Cardiac septum (tissue), 1 donor: ENCODE data around the gene MAB21L3. TPM values are rescaled to one million over a fixed set of nuclear protein-coding genes. Genes with fewer than 3 reads are reported as not detected.
"Not testable (repeated sequence)": the region's sequence is repeated elsewhere in the genome, so short reads cannot be mapped to it uniquely, and the experiment has no call there.

ENCODE experiments used
- DNase-seq: peaks from one replicate; pipeline ENCODE4 v3.0.0-alpha.2; 2020; ENCODE audit warnings: low spot score
- intact Hi-C: fragments of 100-400 bp; cut with DNase I; formaldehyde crosslinking; loops from one replicate; pipeline ENCODE4 v1.14.0; 2022
- total RNA-seq: library from RNA; stranded (reverse); fragmentation: NEBNext Ultra II Directional; extraction: Animal tissue kit (Norgen Biotek cat#: 25700); gene quantifications from one replicate; pipeline ENCODE4 v1.2.1, GENCODE V29; 2021
- donor health status: DM: no; HTN: no; CAD: no.

MAB21L3 gene
- total RNA-seq, 1 donor from 2014 or later: not detected

DNA sequence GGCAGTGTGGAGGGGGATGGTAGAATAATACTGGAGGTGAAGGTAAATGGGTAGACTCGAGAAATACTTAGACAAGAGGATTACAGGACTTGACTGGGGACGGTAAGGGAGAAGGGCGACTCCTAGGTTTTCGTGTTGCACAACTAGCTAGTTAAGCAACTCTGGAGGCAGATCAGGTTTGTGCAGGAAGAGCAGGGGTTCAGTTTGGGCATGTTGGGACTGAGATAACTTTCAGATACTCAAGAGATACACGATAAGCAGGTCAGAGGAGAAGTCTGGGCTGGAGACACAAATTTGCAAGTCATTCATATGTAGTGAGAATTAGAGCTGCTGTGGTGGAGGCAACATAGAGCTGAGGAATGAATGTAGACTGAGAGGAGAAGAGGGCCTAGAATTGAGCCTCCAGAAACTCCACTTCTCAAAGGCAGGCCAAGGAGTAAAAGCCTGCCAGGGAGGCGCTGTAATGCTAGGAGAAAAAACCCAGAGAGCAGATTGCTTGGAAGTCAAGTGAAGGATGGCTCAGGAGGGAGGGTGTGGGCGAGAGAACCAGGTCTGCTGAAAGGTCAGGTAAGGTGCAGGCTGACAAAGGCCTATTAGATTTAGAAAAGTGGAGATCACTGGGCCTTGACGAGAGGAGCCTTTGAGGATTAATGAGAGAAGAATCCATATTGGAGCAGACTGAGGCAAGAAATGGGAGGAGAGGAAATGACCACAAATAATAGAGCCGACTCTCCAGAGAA is 20.8 kb downstream of the MAB21L3 start:
- no peak for DNase-seq
- intact Hi-C loops: no loop called here

DNA sequence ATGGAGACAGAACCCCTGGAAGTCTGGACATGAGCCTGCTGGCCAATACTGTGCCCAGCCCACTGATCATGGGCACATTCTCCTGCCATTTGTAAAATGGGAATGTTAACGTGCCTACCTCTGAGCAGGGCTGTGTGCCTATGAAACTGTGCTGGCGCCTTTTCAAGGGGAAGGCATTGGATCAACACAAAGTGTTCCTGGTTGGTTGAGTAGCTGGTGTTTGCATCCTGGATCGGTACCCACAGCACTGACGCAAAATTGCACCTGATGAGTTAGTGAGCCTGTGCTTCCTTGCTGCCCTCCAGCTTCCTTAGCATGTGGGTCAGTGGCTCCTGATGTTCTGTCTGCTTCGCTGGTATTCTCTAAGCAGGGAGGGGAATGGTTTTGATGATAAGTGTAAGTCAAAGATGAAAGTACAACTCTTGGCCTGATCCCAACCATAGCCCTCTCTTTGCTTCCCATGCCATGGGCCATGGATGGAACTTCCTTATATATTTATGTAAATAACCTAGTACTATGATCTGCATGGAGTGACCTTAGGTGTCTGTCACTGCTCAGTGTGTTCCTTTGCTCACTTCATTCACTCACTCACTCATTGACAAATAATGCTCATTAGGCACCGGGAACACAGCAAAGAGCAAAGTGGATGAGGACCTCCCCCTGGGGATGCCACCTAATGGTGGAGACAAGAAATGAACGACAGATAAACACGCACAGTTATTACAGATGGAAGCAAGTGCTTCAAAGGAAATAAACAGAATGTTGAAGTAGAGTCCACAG is 22.7 kb downstream of the MAB21L3 start:
- DNase-seq: no peak
- intact Hi-C loops: no loop called here

DNA sequence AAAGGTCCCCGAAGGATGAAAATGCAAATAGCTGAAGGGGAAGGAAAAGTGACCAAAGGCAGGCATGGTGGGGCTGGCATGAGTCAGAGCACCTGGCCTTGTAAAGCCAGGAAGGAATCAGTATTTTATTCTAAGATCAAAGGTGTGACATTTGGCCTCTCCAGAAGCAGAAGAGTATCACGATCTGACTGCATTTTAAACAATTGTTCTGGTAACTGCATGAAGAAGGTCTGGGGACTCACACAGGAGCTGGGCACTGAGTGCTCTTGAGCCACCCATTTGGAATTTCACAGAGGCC is 23.2 kb downstream of the MAB21L3 start:
- no peak for DNase-seq
- intact Hi-C loops: no loop called here

DNA sequence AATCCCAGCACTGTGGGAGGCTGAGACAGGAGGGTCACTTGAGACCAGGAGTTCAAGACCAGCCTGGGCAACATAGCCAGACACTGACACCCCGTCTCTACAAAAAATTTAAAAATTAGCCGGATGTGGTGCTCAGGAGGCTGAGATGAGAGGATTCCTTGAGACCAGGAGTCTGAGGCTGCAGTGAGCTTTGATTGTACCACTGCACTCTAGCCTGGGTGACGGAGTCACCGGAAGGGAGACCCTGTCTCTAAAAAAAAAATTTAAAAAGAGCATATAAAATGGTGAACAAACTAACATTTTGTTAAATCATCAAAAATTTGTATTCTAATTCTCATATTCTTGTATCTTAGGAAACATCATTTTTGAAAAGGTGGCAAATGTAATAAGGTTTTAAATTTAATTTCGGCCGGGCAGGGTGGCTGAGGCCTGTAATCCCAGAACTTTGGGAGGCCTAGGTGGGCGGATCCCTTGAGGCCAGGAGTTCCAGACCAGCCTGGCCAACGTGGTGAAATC is 27.1 kb downstream of the MAB21L3 start:
- no peak for DNase-seq
- intact Hi-C loops: no loop called here

DNA sequence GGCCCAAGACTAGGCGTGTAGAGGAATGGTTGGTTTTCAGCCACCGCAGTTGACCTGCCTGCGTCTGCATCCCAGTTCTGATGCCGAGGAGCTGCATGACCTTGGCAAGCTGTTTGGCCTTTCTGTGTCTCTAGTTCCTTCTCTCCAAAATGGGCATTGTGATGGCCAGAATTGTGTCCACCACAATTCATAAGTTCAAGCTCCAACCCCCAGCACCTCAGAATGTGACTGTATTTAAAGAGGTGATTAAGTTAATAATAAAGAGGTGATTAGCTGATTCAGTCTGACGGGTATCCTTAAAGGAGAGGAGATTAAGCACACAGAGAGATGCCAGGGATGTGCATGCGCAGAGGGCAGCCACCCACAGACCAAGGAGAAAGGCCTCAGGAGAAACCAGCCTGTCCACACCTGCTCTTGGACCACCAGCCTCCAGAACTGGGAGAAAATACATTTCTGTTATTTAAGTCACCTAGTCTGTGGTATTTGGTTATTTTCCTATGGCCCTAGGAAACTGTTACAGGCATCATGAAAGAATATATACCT is 28.5 kb downstream of the MAB21L3 start:
- intact Hi-C loops: loop anchor here (1.0 kb wide), 1 partner anchor 346 kb away; no protein-coding TSS in a partner anchor
- DNase-seq: no peak

DNA sequence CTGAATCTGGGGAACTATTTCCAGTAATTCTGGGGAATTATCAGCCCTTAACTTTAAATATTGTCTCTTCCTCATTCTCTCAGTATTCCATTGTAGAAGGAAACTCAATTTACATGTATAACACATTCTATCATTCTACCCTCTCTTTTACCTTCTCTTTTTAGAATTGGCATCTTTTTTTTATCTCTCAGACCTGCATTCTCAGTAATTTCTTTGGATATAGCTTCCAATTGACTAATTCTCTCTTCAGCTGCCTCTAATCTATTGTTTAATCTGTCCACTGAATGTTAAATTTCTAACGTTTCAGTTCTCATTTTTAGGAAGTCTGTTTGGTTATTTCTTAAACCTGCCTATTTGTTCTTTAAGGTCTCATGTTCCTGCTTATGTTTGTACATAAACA is 33.0 kb downstream of the MAB21L3 start:
- intact Hi-C loops: no loop called here
- no peak for DNase-seq

DNA sequence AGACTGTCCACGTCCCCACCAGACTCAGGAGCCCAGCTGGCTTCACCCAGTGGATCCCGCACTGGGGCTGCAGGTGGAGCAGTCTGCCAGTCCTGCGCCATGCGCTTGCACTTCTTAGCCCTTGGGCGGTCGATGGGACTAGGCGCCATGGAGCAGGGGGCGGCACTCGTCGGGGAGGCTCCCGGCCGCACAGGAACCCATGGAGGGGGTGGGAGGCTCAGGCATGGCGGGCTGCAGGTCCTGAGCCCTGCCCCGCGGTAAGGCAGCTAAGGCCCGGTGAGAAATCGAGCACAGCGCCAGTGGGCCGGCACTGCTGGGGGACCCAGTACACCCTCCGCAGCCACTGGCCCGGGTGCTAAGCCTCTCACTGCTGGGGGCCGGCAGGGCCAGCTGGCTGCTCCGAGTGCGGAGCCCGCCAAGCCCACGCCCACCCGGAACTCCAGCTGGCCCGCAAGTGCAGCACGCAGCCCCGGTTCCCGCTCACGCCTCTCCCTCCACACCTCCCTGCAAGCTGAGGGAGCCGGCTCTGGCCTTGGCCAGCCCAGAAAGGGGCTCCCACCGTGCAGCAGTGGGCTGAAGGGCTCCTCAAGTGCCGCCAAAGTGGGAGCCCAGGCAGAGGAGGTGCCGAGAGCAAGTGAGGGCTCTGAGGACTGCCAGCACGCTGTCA is 35.4 kb downstream of the MAB21L3 start:
- DNase-seq, intact Hi-C loops: not testable (repeated sequence)

DNA sequence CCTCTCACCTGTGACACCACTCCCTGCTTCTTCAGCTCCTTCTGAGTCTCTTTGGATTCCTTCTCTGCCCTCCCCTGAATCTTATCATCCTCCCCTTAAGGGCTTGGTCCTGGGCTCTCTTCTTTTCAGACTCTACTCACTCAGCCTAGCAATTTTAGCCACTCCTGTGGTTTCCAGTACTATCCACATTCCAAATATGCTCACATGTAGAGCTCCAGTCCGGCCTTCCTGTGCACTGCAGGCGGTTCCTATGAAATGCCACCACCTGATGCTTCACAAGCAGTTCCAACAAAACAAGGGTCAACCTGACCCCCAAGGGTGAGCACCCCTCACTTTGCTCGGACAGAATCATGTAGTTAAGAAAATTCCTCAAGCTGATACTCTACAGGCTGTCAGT is 35.9 kb downstream of the MAB21L3 start:
- DNase-seq: no peak
- intact Hi-C loops: no loop called here

DNA sequence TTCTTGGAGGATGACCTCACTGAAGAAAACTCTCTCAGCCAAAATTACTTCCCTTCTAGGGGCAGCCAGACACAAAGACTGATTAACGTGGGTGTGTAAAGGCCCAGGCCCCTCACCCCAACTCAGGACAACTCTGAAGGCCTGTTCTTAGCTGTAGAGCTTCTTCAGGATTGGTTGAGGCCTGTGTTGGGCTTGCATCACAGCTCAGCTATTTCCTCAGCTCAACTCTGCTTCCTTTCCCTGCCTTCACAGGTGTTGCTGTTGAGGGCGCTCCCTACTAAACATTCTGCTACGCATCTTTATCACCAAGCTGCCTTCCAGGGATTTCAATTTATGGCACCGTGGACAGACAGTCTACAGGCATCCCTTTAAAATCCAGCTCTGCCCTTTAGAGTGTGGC is 36.8 kb downstream of the MAB21L3 start:
- no peak for DNase-seq
- intact Hi-C loops: no loop called here

DNA sequence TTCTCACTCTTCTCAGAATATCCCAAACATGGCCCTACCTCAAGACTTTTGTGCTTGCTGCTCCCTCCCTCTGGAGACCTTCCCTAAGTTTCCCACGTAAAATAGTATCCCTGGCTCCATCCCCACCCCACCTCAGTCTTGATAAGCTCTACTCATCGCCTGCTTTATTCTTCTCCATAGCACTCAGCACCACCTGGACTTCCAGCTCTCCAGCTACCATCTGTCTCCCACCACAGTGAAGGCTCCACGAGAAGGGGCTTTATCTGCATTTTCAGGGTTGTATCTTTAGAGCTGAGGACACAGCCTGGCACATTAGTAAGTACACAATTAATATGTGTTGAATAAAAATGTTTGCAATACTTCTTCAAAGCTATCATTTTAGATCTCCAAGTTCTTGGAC is 37.8 kb downstream of the MAB21L3 start:
- intact Hi-C loops: no loop called here

DNA sequence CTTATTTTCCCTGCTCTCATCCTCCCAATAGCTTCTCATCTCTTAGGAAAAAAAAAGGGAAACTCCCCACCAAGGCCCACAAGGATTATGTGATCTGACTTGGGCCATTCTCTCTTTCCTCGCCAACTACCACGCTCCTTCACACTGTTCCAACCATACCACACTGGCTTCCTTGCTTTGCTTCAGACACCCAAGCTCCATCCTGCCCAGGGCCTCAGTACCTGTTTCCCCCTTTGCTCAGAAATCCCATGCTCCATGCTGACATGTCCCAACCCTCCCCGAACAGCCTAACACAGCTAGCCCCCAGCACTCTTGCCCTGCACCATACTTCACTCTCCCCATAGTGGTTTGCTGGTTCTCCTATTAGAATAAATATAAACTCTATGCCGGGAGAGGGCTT is 39.2 kb downstream of the MAB21L3 start:
- no peak for DNase-seq
- intact Hi-C loops: loop anchor here (5.0 kb wide), 2 partner anchors 222 to 337 kb away; partner anchors contain the start of gene ATP1A1

More for the DNA sequence above, 37.8 kb downstream of the MAB21L3 start:
- DNase-seq: no peak

DNA sequence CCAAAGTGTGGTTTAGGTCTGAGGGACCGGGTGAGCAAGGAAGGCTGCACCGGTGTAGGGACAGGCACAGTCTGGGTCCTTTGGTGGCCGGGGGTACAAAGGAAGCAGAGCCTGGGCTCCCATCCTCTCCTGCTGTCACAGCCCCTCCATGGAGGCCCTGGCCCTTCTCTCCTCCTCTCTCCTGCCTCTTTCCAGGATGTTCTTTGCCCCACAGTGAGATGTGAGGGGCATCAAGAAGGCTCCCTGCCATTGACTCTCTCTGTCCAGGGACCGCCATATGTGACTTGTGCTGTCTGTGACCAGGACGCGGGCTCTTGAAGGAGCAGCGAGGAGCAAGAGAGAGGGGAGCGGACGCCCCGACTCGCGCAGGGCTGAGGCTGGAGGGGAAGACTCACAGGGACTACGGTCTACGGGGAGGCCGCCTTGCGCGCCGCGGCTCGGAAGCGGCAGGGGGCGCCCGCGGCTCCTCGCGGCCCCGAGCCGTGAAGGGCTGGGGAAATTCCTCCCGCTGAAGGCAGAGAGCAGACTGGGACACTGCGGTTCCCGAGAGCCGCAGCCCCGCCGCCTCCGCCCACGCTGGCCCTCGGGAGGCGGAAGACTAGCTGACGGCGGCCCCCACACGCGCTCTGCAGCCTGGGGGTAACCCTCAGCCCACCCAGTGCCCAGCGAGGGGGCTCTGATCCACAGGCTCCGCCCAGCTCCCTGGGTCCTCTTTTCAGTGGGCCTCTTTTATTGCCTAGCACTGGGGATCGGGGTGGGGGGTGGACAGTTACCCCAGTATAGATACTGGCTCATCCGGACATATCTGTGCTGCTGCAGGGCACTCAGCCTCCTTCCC is 40.8 kb downstream of the MAB21L3 start:
- DNase-seq: peak; percentile 89
- intact Hi-C loops: loop anchor here (5.0 kb wide), 2 partner anchors 220 to 335 kb away; partner anchors contain the start of gene ATP1A1

DNA sequence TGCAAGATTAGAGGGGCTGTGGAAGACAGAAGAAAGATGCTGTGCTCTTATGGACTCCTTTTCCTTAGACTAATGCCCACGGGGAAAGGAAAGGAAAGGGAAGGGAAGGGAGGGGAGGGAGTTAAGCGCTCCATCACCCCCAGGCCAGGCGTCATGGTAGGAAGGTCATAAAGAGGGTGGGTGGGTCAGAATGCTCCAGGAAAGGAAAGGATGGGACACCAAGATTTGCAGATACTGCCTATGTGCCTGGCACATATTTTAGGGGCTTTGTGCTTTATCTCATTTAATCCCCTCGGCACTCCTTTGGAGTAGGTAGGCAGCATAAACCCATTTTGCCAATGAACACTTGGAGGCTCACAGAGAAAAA is 41.4 kb downstream of the MAB21L3 start:
- DNase-seq: no peak
- intact Hi-C loops: loop anchor here (5.0 kb wide), 2 partner anchors 220 to 335 kb away; partner anchors contain the start of gene ATP1A1

DNA sequence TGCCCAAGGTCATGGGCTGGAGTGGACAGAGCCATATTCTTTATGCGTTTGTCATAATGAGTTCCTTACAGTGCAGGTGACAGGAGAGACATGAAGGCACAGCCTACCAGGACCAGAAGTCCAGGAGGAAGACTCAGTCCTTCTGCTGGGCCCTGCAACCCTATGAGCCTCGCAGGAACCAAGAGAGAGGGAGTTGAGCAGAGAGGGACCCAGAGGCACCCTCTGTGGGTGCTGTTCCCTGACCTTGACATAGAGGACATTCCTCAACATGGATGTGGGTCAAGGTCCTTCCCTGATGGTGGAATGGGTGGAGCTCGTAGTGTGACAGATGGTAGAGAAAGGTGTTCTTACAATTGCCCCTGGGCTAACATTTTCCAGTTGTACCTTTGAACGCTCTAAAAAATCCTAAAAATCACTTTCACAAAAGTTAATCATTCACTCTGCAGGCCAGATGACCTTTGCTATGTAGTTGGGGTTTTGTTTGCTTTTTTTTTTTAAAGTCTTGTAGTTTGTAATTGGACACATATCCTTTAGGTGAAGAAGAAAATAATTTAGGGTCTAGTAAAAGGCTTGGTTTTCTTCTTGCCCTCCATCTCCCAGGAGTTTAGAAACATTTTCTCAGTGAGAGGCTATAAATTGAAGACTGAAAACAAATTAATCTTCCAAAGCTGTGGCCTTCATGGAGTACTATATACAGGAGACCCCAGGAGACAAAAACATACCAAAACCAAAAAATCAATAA is 41.9 kb downstream of the MAB21L3 start:
- DNase-seq: no peak

DNA sequence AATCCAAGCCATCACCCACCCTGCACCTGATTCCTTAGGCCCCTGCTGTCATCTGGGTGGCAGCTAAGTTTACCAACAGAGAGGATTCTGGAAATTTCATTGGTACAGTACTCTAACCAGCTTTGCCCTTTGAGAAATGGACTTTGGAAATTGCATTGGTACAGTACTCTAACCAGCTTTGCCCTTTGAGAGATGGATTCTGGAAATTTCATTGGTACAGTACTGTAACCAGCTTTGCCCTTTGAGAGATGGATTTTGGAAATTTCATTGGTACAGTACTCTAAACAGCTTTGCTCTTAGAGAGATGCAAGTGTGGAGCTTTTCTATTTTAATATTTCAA is 42.5 kb downstream of the MAB21L3 start:
- intact Hi-C loops: loop anchor here (5.0 kb wide), 2 partner anchors 219 to 334 kb away; partner anchors contain the start of gene ATP1A1
- no peak for DNase-seq

More for the DNA sequence above, 41.9 kb downstream of the MAB21L3 start:
- intact Hi-C loops: loop anchor here (5.0 kb wide), 2 partner anchors 219 to 334 kb away; partner anchors contain the start of gene ATP1A1

DNA sequence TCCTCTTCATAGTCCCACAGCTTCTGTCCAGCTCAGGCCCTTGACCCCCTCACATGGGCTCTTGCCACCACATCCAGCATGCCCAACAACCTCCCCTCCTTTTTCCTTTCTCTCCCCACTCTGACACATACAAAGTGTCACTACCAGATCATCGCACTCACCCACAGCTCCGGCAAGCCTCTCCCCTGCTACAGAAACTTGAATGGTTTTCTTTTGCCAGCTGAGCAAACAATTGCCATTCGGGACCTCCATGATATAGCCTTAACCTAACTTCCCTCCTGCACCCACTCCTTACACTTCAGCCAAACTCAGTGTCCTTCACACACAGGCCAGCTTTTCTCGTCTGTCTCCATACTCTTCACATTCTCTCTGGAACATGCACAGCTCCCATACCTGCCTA is 43.3 kb downstream of the MAB21L3 start:
- intact Hi-C loops: loop anchor here (5.0 kb wide), 2 partner anchors 218 to 333 kb away; partner anchors contain the start of gene ATP1A1
- DNase-seq: no peak

DNA sequence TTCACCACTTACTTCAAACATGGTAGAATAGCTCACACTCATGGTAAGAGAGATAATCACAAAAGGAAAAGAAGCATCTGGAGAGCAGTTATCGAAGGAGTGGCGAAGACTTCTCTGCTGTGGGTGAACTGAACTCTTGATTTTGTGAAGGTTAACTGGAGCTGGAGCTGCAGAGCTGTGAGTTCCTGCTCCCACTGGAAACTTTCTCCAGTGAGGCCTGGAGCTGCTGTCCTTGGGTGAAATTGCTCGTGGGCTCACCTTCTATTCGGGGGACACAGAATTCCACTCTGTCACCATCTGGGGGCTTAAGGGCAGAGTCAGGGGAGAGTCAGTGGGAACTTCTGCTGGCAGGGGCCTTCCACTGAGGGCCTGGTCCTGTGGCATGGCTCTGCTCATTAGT is 45.9 kb downstream of the MAB21L3 start:
- intact Hi-C loops: no loop called here
- DNase-seq: no peak

DNA sequence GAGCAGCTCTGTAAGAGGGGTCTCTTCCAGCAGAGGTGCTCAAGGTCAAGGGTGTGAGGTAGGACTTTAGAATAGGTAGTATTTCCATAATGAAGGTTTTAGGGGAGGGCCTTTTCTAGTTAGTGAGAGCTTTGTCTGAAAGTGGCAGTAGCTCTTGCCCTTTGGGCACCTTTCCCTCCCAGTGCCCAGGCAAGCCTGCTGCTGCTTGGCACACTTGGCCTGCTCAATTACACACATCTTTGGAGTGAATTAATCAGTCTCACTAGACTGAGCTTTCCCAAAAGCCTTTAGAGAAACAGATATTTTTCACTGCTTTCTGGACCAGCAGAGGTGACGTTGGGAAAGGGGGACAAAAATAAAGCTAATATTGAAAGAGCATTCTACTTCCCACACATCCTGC is 48.0 kb downstream of the MAB21L3 start:
- intact Hi-C loops: no loop called here
- no peak for DNase-seq
